ENCODE data around the gene SMPDL3B. TPM values are rescaled to one million over a fixed set of nuclear protein-coding genes. Genes with fewer than 3 reads are reported as not detected.

SMPDL3B gene
- total RNA-seq (2014; rRNA removed), result not detected in 2 replicates
- polyA plus RNA-seq (2012), result not detected

- no peak for DNase-seq (ENCODE audit: low read depth)
Measured at GRCh38 chr1:27934818-27935549, at the start of gene SMPDL3B. Gene SMPDL3B (plus strand): TSS chr1:27935000. CDS start chr1:27935184, 184 bp downstream.

- DNase-seq (ENCODE audit: low read depth), result no peak
Measured at GRCh38 chr1:27885114-27885528, 49.7 kb upstream of the SMPDL3B start.

- DNase-seq (ENCODE audit: low read depth), result no peak
Measured at GRCh38 chr1:27885621-27886352, 49.0 kb upstream of the SMPDL3B start.

GRCh38 chr1:27886353-27886679 lies 48.5 kb upstream of the SMPDL3B start:
- no peak for DNase-seq (ENCODE audit: low read depth)

GRCh38 chr1:27886744-27887143 lies 48.1 kb upstream of the SMPDL3B start:
- DNase-seq (ENCODE audit: low read depth), result no peak

- no peak for DNase-seq (ENCODE audit: low read depth)
Measured at GRCh38 chr1:27887215-27888021, 47.4 kb upstream of the SMPDL3B start.

- DNase-seq (ENCODE audit: low read depth), result no peak
Measured at GRCh38 chr1:27889506-27889905, 45.3 kb upstream of the SMPDL3B start.

GRCh38 chr1:27891196-27891889 lies 43.5 kb upstream of the SMPDL3B start:
- DNase-seq (ENCODE audit: low read depth), result no peak

GRCh38 chr1:27894521-27894920 lies 40.3 kb upstream of the SMPDL3B start:
- DNase-seq (ENCODE audit: low read depth), result no peak

GRCh38 chr1:27906759-27907158 lies 28.0 kb upstream of the SMPDL3B start:
- DNase-seq (ENCODE audit: low read depth), result peak; percentile 53

GRCh38 chr1:27912429-27912828 lies 22.4 kb upstream of the SMPDL3B start:
- no peak for DNase-seq (ENCODE audit: low read depth)

- no peak for DNase-seq (ENCODE audit: low read depth)
Measured at GRCh38 chr1:27915082-27915575, 19.7 kb upstream of the SMPDL3B start.

GRCh38 chr1:27922272-27922671 lies 12.5 kb upstream of the SMPDL3B start:
- no peak for DNase-seq (ENCODE audit: low read depth)

GRCh38 chr1:27928216-27928954 lies 6.4 kb upstream of the SMPDL3B start:
- DNase-seq (ENCODE audit: low read depth), result no peak

GRCh38 chr1:27931184-27931583 lies 3.6 kb upstream of the SMPDL3B start:
- DNase-seq (ENCODE audit: low read depth), result no peak

GRCh38 chr1:27931759-27932158 lies 3.0 kb upstream of the SMPDL3B start:
- no peak for DNase-seq (ENCODE audit: low read depth)

GRCh38 chr1:27935721-27936120 lies 921 bp downstream of the SMPDL3B start:
- no peak for DNase-seq (ENCODE audit: low read depth)

GRCh38 chr1:27936370-27936769 lies 1.6 kb downstream of the SMPDL3B start:
- no peak for DNase-seq (ENCODE audit: low read depth)

GRCh38 chr1:27937524-27937836 lies 2.7 kb downstream of the SMPDL3B start:
- no peak for DNase-seq (ENCODE audit: low read depth)

GRCh38 chr1:27938488-27938887 lies 3.7 kb downstream of the SMPDL3B start:
- no peak for DNase-seq (ENCODE audit: low read depth)

- peak; percentile 47 for DNase-seq (ENCODE audit: low read depth)
Measured at GRCh38 chr1:27940297-27940696, 5.5 kb downstream of the SMPDL3B start.

All from LHCN-M2 (cell line).